Measurements from ENCODE around the gene ARID3A. TPM values are rescaled to one million over a fixed set of nuclear protein-coding genes. Genes with fewer than 3 reads are reported as not detected.
"Not testable (repeated sequence)": the region's sequence is repeated elsewhere in the genome, so short reads cannot be mapped to it uniquely, and the experiment has no call there.

ARID3A gene
- polyA plus RNA-seq, 3 donors from 2014 or later, result 1.0 to 1.7 (median 1.4) TPM

- Mint-ChIP-seq H3K4me3 (peak overlapping the region in 1 of 5 donors; percentile 32), H3K27ac (no peak overlapping the region)
Observed at GRCh38 chr19:1015782-1016646, 90.2 kb downstream of the ARID3A start.

DNA sequence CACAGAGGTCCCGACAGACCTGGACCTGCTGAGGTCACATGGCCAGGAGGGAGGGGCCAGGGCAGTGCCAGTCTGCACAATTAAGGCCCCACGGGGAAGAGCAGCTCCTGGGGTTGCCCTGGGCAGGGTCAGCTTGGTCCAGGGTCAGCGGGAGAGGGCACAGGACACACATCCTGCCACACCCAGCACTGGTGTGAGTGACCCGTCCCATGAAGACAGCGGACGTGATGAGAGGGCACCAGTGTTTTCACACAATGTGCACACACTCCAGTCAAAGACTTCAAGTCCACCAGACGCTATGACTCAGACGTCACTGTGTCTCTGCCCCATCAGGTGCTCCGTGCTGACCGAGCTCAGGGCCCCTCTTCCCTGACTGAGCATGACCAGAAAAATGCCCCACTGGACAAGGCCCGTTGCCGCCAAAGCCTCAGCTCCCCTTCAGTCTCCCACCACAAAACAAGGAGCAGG, 90.8 kb downstream of the ARID3A start:
- Mint-ChIP-seq H3K36me3 (no peaks in the 10 kb centered on the region), H3K4me1 (peaks cover 27 to 53% of the 10 kb centered on the region in 2 donors), H3K4me3 (peak overlapping the region; percentile 32 to 51 (median 42)), H3K27ac (peak overlapping the region; percentile 12 to 74 (median 65)), H3K9me3 (peaks cover 0 to 2% (median 0%) of the 10 kb centered on the region in 6 donors), H3K27me3 (ENCODE audit: low read depth in 3 of 3) (peaks cover 9 to 15% (median 11%) of the 10 kb centered on the region in 3 donors)
- DNase-seq, result no peak

More at GRCh38 chr19:1015782-1016646, 90.2 kb downstream of the ARID3A start:
- Mint-ChIP-seq H3K9me3 (no peaks in the 10 kb centered on the region), H3K4me1 (peaks cover 20 to 48% of the 10 kb centered on the region in 2 donors), H3K27me3 (ENCODE audit: low read depth in 3 of 3) (peaks cover 3 to 8% (median 4%) of the 10 kb centered on the region in 3 donors), H3K36me3 (no peaks in the 10 kb centered on the region)
- no peak for DNase-seq

DNA sequence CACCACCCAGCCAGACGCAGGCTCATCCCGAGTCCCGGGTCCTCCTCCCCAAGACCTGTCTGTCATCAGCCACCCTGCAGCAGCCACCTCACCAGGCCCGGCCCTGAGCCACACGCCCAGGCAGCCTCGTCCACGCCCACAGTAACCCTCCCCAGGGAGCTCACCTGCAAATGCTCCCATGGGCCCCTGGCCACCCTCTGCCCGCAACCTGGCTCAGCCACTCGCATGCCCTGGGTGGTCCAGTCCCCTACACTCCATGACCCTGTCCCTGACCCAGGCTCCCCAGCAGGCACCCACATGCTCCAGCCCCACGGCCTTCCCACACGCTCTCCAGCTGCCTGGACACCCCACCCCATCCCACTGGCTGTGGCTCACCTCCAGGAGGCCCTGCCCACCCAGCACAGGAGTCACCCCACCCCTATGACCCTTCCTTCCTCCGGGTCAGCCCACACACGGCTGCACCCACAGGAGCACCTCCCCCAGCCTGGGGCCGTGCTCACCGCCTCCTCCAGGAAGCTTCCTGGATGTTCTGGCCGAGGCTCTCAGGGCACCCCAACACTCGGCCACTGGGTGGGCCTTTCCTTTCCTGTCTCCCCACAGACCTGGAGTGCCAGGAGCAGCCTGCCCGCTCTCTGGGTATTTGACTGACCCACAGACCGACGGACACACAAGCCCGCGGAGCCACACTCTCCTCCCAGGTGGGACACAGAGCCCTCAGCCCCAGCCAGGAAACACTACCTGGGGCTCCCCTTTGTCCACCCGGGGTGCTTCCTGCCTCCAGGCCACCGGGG, 91.5 kb downstream of the ARID3A start:
- peaks cover 11 to 17% (median 13%) of the 10 kb centered on the region in 3 donors for H3K27me3 Mint-ChIP-seq (ENCODE audit: low read depth in 3 of 3)
- peaks cover 29 to 55% of the 10 kb centered on the region in 2 donors for H3K4me1 Mint-ChIP-seq
- H3K27ac Mint-ChIP-seq, result peak overlapping the region; percentile 12 to 74 (median 66)
- peak overlapping the region; percentile 32 to 51 (median 42) for H3K4me3 Mint-ChIP-seq
- H3K9me3 Mint-ChIP-seq, result peaks cover 0 to 2% (median 0%) of the 10 kb centered on the region in 6 donors
- H3K36me3 Mint-ChIP-seq, result no peaks in the 10 kb centered on the region
- no peak for DNase-seq

DNA sequence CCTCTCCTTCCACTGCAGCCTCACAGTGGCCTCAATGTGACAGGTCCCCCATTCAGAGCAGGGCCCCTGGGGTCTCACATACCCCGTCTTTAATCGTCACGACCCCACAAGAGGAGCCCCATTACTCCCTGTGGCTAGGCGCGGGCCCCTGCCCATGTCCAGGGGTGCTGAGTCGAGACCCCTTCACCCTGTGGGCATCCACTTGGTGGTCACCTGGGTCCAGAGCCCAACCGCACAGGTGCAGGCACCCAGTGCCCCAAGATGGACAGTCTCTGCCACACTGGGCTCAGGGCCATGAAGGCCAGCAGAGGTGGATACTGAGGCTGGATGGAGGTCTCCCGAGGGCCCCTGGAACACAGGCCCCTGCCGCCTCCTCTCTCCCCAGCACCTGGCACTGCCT, 92.1 kb downstream of the ARID3A start:
- DNase-seq, result no peak
- Mint-ChIP-seq H3K27me3 (ENCODE audit: low read depth in 3 of 3) (peaks cover 11 to 17% (median 13%) of the 10 kb centered on the region in 3 donors), H3K4me1 (peaks cover 29 to 55% of the 10 kb centered on the region in 2 donors), H3K36me3 (no peaks in the 10 kb centered on the region), H3K4me3 (peak overlapping the region in 3 of 5 donors; percentile 61 to 85 (median 79)), H3K9me3 (peaks cover 0 to 2% (median 0%) of the 10 kb centered on the region in 6 donors), H3K27ac (peak overlapping the region in 1 of 6 donors; percentile 34)

GRCh38 chr19:1018393-1018792, 92.6 kb downstream of the ARID3A start:
- Mint-ChIP-seq H3K9me3 (peaks cover 0 to 2% (median 0%) of the 10 kb centered on the region in 6 donors), H3K4me3 (peak overlapping the region; percentile 54 to 86 (median 79)), H3K36me3 (no peaks in the 10 kb centered on the region), H3K27ac (peak overlapping the region in 4 of 6 donors; percentile 19 to 78 (median 44)), H3K4me1 (peaks cover 29 to 55% of the 10 kb centered on the region in 2 donors), H3K27me3 (ENCODE audit: low read depth in 3 of 3) (peaks cover 11 to 17% (median 13%) of the 10 kb centered on the region in 3 donors)
- no peak for DNase-seq

DNA sequence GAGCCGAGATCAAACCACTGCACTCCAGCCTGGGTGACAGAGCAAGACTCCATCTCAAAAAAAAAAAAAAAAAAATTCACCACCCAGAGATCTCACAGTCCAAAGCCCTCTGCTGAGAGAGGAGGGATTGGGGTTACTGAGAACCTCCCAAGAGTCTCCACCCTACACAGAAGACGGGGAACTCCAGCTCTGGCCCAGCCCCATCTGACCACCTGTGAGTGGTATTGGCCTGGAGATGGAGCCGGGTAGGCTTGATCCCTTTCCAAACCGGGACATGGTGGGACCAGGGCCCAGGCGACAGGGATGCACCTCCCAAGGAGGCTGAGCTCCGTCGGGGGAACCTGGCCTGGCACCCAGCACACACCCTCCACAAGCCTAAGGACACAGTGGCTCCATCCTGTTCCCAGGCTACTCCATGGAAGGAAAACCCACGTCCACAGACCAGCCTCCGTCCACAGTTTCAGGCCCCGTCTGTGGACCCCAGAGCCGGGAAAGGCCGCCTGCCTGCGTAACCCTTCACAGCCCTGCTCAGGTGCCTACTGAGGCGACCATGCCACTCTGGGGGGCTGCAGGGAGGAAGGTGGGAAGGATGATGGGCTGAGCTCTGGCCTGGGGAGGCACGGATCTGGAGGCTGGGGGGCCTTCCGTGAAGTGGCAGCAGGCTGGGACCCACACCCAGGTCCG, 93.2 kb downstream of the ARID3A start:
- Mint-ChIP-seq H3K4me1 (peaks cover 29 to 53% of the 10 kb centered on the region in 2 donors), H3K36me3 (no peaks in the 10 kb centered on the region), H3K27me3 (ENCODE audit: low read depth in 3 of 3) (peaks cover 11 to 17% (median 13%) of the 10 kb centered on the region in 3 donors), H3K27ac (peak overlapping the region; percentile 29 to 93 (median 54)), H3K4me3 (peak overlapping the region; percentile 79 to 92 (median 85)), H3K9me3 (peaks cover 0 to 2% (median 0%) of the 10 kb centered on the region in 6 donors)
- no peak for DNase-seq

GRCh38 chr19:1019616-1019961, 93.8 kb downstream of the ARID3A start:
- DNase-seq, result no peak
- Mint-ChIP-seq H3K4me3 (peak overlapping the region; percentile 79 to 92 (median 85)), H3K27me3 (ENCODE audit: low read depth in 3 of 3) (peaks cover 11 to 17% (median 13%) of the 10 kb centered on the region in 3 donors), H3K9me3 (peaks cover 0 to 2% (median 0%) of the 10 kb centered on the region in 6 donors), H3K4me1 (peaks cover 29 to 52% of the 10 kb centered on the region in 2 donors), H3K36me3 (no peaks in the 10 kb centered on the region), H3K27ac (peak overlapping the region; percentile 78 to 100 (median 92))

GRCh38 chr19:1019980-1020867, 94.4 kb downstream of the ARID3A start:
- Mint-ChIP-seq H3K4me3 (peak overlapping the region; percentile 79 to 92 (median 85)), H3K27ac (peak overlapping the region; percentile 78 to 100 (median 92)), H3K4me1 (peaks cover 29 to 52% of the 10 kb centered on the region in 2 donors), H3K36me3 (no peaks in the 10 kb centered on the region), H3K9me3 (peaks cover 0 to 2% (median 0%) of the 10 kb centered on the region in 6 donors), H3K27me3 (ENCODE audit: low read depth in 3 of 3) (peaks cover 13 to 17% (median 13%) of the 10 kb centered on the region in 3 donors)
- peak in 1 of 3 donors; percentile 21 for DNase-seq

- peaks cover 13 to 15% (median 13%) of the 10 kb centered on the region in 3 donors for H3K27me3 Mint-ChIP-seq (ENCODE audit: low read depth in 3 of 3)
- peak within 1 kb of the TSS; percentile 79 to 92 (median 86) for H3K4me3 Mint-ChIP-seq
- peaks cover 29 to 47% of the 10 kb centered on the region in 2 donors for H3K4me1 Mint-ChIP-seq
- H3K9me3 Mint-ChIP-seq, result peaks cover 0 to 2% (median 0%) of the 10 kb centered on the region in 6 donors
- H3K27ac Mint-ChIP-seq, result peak within 1 kb of the TSS; percentile 100
- no peaks in the 10 kb centered on the region for H3K36me3 Mint-ChIP-seq
- DNase-seq, result peak; percentile 99
Observed at GRCh38 chr19:1020868-1021425, 95.1 kb downstream of the ARID3A start, which contains the start of gene TMEM259. TSS of gene TMEM259 (minus strand) at chr19:1021123. CDS start at chr19:1020996, 127 bp downstream.

- H3K27ac Mint-ChIP-seq, H3K9me3 Mint-ChIP-seq, DNase-seq, H3K4me3 Mint-ChIP-seq, H3K36me3 Mint-ChIP-seq: not testable (repeated sequence)
- Mint-ChIP-seq H3K4me1 (peaks cover 20 to 28% of the 10 kb centered on the region in 2 donors), H3K27me3 (ENCODE audit: low read depth in 3 of 3) (peaks cover 9 to 13% (median 11%) of the 10 kb centered on the region in 3 donors)
Observed at GRCh38 chr19:1023883-1024188, 98.0 kb downstream of the ARID3A start.

DNA sequence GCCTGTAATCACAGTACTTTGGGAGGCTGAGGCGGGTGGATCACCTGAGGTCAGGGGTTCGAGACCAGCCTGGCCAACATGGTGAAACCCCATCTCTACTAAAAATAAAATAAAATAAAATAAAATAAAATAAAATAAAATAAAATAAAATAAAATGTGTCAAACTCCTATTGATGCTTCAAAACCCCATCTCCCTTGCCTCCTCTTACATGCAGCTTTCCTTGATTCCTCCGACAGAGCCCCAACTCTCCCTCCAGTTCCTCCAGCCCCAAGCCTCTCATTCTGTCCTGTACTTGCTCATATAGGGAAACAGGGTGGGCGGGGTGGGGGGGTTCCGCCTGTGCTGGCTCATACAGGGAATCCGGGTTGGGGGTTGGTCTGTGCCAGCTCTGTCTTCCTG, 99.2 kb downstream of the ARID3A start:
- Mint-ChIP-seq H3K27ac (peak overlapping the region in 2 of 6 donors; percentile 15 to 76), H3K4me3 (peak overlapping the region in 2 of 5 donors; percentile 29 to 30), H3K4me1 (peaks cover 23 to 25% of the 10 kb centered on the region in 2 donors), H3K27me3 (ENCODE audit: low read depth in 3 of 3) (peaks cover 11 to 17% (median 15%) of the 10 kb centered on the region in 3 donors)
- DNase-seq, H3K36me3 Mint-ChIP-seq, H3K9me3 Mint-ChIP-seq: not testable (repeated sequence)

Measured in immature natural killer cell (primary cell).